Endothelial cell of umbilical vein (primary cell): ENCODE data around the gene PKMYT1. TPM values are rescaled to one million over a fixed set of nuclear protein-coding genes. Genes with fewer than 3 reads are reported as not detected.

Source experiments
- BruUV-seq: library from RNA; stranded (reverse); fragments of 400-500 nt; replicated peaks from 2 replicates; lab custom pipeline; 2021; lab: Mats Ljungman, UMichigan
- CTCF ChIA-PET: fragments of 300-600, 350-600 bp; sonication (Branson Sonifier 250); formaldehyde crosslinking; loops from one replicate; lab custom pipeline; 2021; ENCODE audit warnings: antibody characterized with exemption, inconsistent platforms; lab: Charles Lee
- POLR2A ChIA-PET: fragments of 300-600, 350-600 bp; sonication (Branson Sonifier 250); formaldehyde crosslinking; loops from one replicate; lab custom pipeline; 2021; ENCODE audit warnings: antibody characterized with exemption, inconsistent platforms; lab: Charles Lee
- DNase-seq: peaks from one replicate; pipeline ENCODE4 v3.0.0-alpha.2; 2011; ENCODE audit warnings: low read depth, low spot score
- FAIRE-seq: peaks from 2 replicates; lab custom pipeline; 2011; peaks lifted over from hg19 to GRCh38; lab: Jason Lieb, UNC
- H2AFZ ChIP-seq: 2 replicates; pipeline ENCODE4 v1.6.0; 2012; ENCODE audit warnings: low read depth, low read length, control low read depth, inconsistent platforms
- H3K27ac ChIP-seq: 2 replicates; pipeline ENCODE4 v1.5.1; 2011; ENCODE audit warnings: low read depth, mild to moderate bottlenecking, control low read depth, low read length, moderate library complexity; ENCODE audit not compliant: insufficient read depth
- H3K27me3 ChIP-seq, 2 experiments: 2 replicates each; pipeline versions ENCODE4 v1.6.0 to v1.6.1; 2011; ENCODE audit warnings: low read length in 2 of 2, mixed read lengths in 1 of 2; ENCODE audit not compliant: control insufficient read depth in 2 of 2, insufficient read depth in 2 of 2
- H3K36me3 ChIP-seq, 2 experiments: 2 replicates in 1 of 2; 3 replicates in 1 of 2; pipeline ENCODE4 v1.5.1; 2011; ENCODE audit warnings: low read length in 2 of 2, mild to moderate bottlenecking in 1 of 2, moderate library complexity in 1 of 2; ENCODE audit not compliant: control insufficient read depth in 2 of 2, insufficient read depth in 2 of 2; ENCODE audit errors: extremely low read depth in 1 of 2
- H3K4me1 ChIP-seq: 3 replicates; pipeline ENCODE4 v1.5.1; 2011; ENCODE audit warnings: mild to moderate bottlenecking, low read length; ENCODE audit not compliant: control insufficient read depth, insufficient read depth; ENCODE audit errors: extremely low read depth
- H3K4me2 ChIP-seq: 2 replicates; pipeline ENCODE4 v1.6.1; 2011; ENCODE audit warnings: low read length, control low read depth, mixed read lengths; ENCODE audit not compliant: insufficient read depth
- H3K4me3 ChIP-seq, 3 experiments: fragments of 200-600 bp in 1 of 3; sonication (generic), shearing (Covaris generic) in 1 of 3; replicated peaks in 1 of 3; 2 replicates each; pipeline ENCODE4 v1.5.1; 2011 to 2016; ENCODE audit warnings: control low read depth in 3 of 3, low read length in 3 of 3, mild to moderate bottlenecking in 2 of 3, inconsistent platforms in 1 of 3, low read depth in 1 of 3, moderate library complexity in 1 of 3; ENCODE audit not compliant: insufficient read depth in 1 of 3
- H3K79me2 ChIP-seq: 2 replicates; pipeline ENCODE4 v1.6.0; 2012; ENCODE audit warnings: low read length, inconsistent platforms; ENCODE audit not compliant: control insufficient read depth, insufficient read depth
- H3K9ac ChIP-seq: replicated peaks from 2 replicates; pipeline ENCODE3; 2011; ENCODE audit warnings: low read length, control low read depth; ENCODE audit not compliant: insufficient read depth; ENCODE audit errors: extremely low read depth
- H3K9me1 ChIP-seq: replicated peaks from 3 replicates; pipeline ENCODE4 v1.6.0; 2011; ENCODE audit warnings: mild to moderate bottlenecking, low read length; ENCODE audit not compliant: control insufficient read depth, insufficient read depth; ENCODE audit errors: extremely low read depth
- H3K9me3 ChIP-seq: replicated peaks from 2 replicates; pipeline ENCODE4 v1.5.1; 2012; ENCODE audit warnings: low read length, inconsistent platforms; ENCODE audit not compliant: control insufficient read depth, insufficient read depth
- H4K20me1 ChIP-seq: replicated peaks from 2 replicates; pipeline ENCODE3; 2011; ENCODE audit warnings: mild to moderate bottlenecking, low read length; ENCODE audit not compliant: control insufficient read depth, insufficient read depth; ENCODE audit errors: extremely low read depth
- EZH2 ChIP-seq: IDR thresholded peaks from 2 replicates; pipeline ENCODE4 v1.6.1; 2012; ENCODE audit warnings: borderline replicate concordance, low read depth, mild to moderate bottlenecking, moderate library complexity, low read length, inconsistent platforms; ENCODE audit not compliant: severe bottlenecking
- FOS ChIP-seq: IDR thresholded peaks from 2 replicates; pipeline ENCODE4 v1.6.1; 2011; ENCODE audit warnings: mild to moderate bottlenecking, low read length, moderate library complexity, borderline replicate concordance; ENCODE audit not compliant: insufficient read depth
- GATA2 ChIP-seq: IDR thresholded peaks from 2 replicates; pipeline ENCODE4 v1.7.0; 2011; ENCODE audit warnings: low read depth, mild to moderate bottlenecking, moderate library complexity, mixed read lengths, low read length; ENCODE audit not compliant: insufficient read length, insufficient read depth
- JUN ChIP-seq: IDR thresholded peaks from 2 replicates; pipeline ENCODE4 v1.6.1; 2011; ENCODE audit warnings: borderline replicate concordance, low read depth; ENCODE audit not compliant: insufficient read length, insufficient read depth
- MYC ChIP-seq: IDR thresholded peaks from one replicate; pipeline ENCODE4 v1.6.1; 2011; ENCODE audit warnings: mild to moderate bottlenecking, low read depth, low read length
- POLR2A ChIP-seq: IDR thresholded peaks from 2 replicates; pipeline ENCODE4 v1.6.1; 2012; ENCODE audit warnings: low read depth, mild to moderate bottlenecking, control low read depth, low read length
- POLR2AphosphoS5 ChIP-seq: IDR thresholded peaks from 2 replicates; pipeline ENCODE4 v1.6.1; 2012; ENCODE audit warnings: low read depth, mild to moderate bottlenecking, control low read depth, low read length, moderate library complexity; ENCODE audit not compliant: insufficient read depth
- dilution Hi-C: fragments of 300-500 bp; cut with MboI; formaldehyde crosslinking; loops from one replicate; pipeline ENCODE4 v1.15.0; 2019; ENCODE audit warnings: low sequenced_read_pairs; ENCODE audit not compliant: extremely low pct_ligation_motif_present
- intact Hi-C: fragments of 100-400 bp; cut with micrococcal nuclease; formaldehyde crosslinking; loops from one replicate; pipeline ENCODE4 v1.10.0; 2022
- polyA plus RNA-seq, 4 experiments: library from polyadenylated mRNA; depleted of rRNA in 3 of 4; stranded (reverse) in 3 of 4; unstranded in 1 of 4; fragments of >200 nt; gene quantifications; 2 replicates each; pipeline versions ENCODE4 v1.2.1 to v1.2.3, GENCODE V29; 2011 to 2012; ENCODE audit warnings: missing spikeins in 1 of 4
- total RNA-seq: library from RNA; stranded (reverse); gene quantifications from 2 replicates; pipeline ENCODE4 v1.2.3, GENCODE V29; 2021
- TF ChIP-seq, protein P1 (sequence below), 2 donors: IDR thresholded peaks; 1 replicate in 1 of 2; 2 replicates in 1 of 2; pipeline ENCODE4 v1.5.1; 2011; ENCODE audit warnings: low read length in 2 of 2, mild to moderate bottlenecking in 2 of 2, moderate library complexity in 2 of 2, control low read depth in 1 of 2, inconsistent platforms in 1 of 2, low read depth in 1 of 2; ENCODE audit not compliant: insufficient read depth in 1 of 2; ENCODE audit errors: extremely low read depth in 1 of 2
- TF ChIP-seq, protein P2 (sequence below): IDR thresholded peaks from 2 replicates; pipeline ENCODE4 v1.6.1; 2011; ENCODE audit not compliant: insufficient read depth, insufficient read length

The PKMYT1 gene
- total and polyA plus RNA-seq, 2 donors (not counting 3 experiments of a cell fraction or from before 2014, with no cell fraction given) = 26.1 to 48.5 TPM

DNA sequence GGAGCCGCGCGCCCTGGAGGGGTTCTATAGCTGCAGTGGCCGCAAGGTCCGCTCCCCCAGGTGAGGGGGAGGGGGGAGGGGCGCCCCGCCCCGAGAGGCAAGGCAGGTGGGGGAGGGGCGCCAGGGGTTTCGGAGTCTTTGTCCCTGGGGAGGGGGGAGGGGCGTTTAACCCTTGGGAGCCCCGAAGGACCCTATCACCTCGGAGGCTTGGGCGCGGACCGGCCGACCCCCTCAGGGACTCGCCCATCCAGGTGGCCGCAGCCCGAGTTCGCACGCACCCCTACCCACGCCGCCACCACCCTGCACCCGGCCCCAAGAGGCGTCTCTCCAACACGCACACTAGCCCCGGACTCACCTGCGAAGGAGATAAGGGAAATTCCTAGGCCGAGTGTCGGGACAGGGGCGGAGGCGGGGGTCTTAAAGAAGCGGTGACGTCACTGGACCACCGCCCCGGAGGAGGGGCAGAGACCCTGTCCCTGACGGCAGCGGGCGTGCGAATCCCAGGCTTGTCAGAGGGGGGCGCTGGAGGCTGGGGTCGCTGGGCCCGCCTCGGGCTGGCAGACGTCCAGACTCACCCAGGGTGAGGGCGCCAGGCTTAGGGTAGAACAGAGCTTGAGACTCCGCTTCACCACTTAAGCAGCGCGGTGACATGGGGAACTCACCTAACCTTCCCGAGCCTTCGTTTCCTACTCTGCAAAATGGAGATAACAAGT, 37.7 kb upstream of the PKMYT1 start, which contains the start of gene CLDN6:
Gene CLDN6, minus strand, starts transcription at position 390 of the 713 bp plus-strand sequence. CDS start 2,162 bp downstream, outside the sequence.
- Histone ChIP-seq H3K27me3 (peaks cover 8% of the 10 kb centered on the region in 2 experiments), H3K9me1 (no peaks in the 10 kb centered on the region), H3K4me3 (no peak within 1 kb of the TSS), H3K9me3 (no peaks in the 10 kb centered on the region), H3K4me2 (no peak within 1 kb of the TSS), H3K4me1 (peaks cover 10% of the 10 kb centered on the region), H3K79me2 (peaks cover 2% of the 10 kb centered on the region), H3K9ac (no peak within 1 kb of the TSS), H3K36me3 (no peaks in the 10 kb centered on the region), H2AFZ (no peak within 1 kb of the TSS), H4K20me1 (no peaks in the 10 kb centered on the region), H3K27ac (no peak within 1 kb of the TSS)
- intact Hi-C loops (no loop called here), dilution Hi-C loops (no loop called here)
- no TSS peak for BruUV-seq
- ChIA-PET CTCF (interaction anchor here (3.1 to 6.1 kb wide), 2 partner anchors 10 to 13 kb away, joined by 30 to 52 read pairs; no protein-coding TSS in a partner anchor), POLR2A (interaction anchor here (0.6 kb wide), 1 partner anchor 1459 kb away, joined by 9 read pairs; no protein-coding TSS in a partner anchor)
- DNase-seq (peak; percentile 38), FAIRE-seq (no peak)
- TF ChIP-seq EZH2 = no peak
- TF ChIP-seq, protein P1, sequence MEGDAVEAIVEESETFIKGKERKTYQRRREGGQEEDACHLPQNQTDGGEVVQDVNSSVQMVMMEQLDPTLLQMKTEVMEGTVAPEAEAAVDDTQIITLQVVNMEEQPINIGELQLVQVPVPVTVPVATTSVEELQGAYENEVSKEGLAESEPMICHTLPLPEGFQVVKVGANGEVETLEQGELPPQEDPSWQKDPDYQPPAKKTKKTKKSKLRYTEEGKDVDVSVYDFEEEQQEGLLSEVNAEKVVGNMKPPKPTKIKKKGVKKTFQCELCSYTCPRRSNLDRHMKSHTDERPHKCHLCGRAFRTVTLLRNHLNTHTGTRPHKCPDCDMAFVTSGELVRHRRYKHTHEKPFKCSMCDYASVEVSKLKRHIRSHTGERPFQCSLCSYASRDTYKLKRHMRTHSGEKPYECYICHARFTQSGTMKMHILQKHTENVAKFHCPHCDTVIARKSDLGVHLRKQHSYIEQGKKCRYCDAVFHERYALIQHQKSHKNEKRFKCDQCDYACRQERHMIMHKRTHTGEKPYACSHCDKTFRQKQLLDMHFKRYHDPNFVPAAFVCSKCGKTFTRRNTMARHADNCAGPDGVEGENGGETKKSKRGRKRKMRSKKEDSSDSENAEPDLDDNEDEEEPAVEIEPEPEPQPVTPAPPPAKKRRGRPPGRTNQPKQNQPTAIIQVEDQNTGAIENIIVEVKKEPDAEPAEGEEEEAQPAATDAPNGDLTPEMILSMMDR (IDR thresholded peaks at IDR 0.05; ENCODE audit: extremely low read depth in 1 of 2, insufficient read depth in 1 of 2, low read depth in 1 of 2, low read length in 2 of 2) = peak; percentile 50 to 65

DNA sequence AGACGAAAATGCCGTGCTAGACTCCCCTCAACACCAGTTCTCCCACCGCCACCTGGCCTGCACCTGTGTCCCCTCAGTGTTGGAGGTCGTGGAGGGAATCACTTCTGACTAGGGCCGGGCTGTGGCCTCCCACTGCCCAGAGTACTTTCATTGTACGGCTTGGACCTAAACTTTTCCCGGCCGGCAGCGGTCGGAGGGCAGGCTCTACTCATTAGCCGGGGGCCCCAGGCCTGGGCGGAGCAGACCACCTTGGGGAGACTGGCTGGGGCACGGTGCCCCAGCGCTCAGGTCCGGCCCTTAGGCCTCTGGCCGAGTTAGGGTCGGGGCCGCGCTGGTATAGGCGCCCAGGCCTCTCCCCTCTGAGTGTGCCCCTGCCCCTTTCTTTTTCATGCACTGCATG, 37.1 kb upstream of the PKMYT1 start:
- Histone ChIP-seq H3K9me1 (no peaks in the 10 kb centered on the region), H3K9me3 (no peaks in the 10 kb centered on the region), H3K9ac (no peak overlapping the region), H4K20me1 (no peaks in the 10 kb centered on the region), H3K4me1 (peaks cover 4% of the 10 kb centered on the region), H3K27me3 (peaks cover 13 to 14% of the 10 kb centered on the region in 2 experiments), H2AFZ (no peak overlapping the region), H3K79me2 (no peaks in the 10 kb centered on the region), H3K4me3 (no peak overlapping the region), H3K4me2 (no peak overlapping the region), H3K27ac (no peak overlapping the region), H3K36me3 (no peaks in the 10 kb centered on the region)
- intact Hi-C loops = no loop called here
- TF ChIP-seq GATA2 (no peak), EZH2 (no peak), POLR2A (no peak), POLR2AphosphoS5 (no peak), FOS (no peak), MYC (no peak), JUN (no peak)
- TF ChIP-seq, protein P1 (IDR thresholded peaks at IDR 0.05; ENCODE audit: extremely low read depth in 1 of 2, insufficient read depth in 1 of 2, low read depth in 1 of 2, low read length in 2 of 2) = no peak
- TF ChIP-seq, protein P2, sequence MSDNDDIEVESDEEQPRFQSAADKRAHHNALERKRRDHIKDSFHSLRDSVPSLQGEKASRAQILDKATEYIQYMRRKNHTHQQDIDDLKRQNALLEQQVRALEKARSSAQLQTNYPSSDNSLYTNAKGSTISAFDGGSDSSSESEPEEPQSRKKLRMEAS = no peak
- ChIA-PET CTCF (interaction anchor here (1.0 to 3.1 kb wide), 2 partner anchors 11 kb away, joined by 6 to 30 read pairs; no protein-coding TSS in a partner anchor), POLR2A (no interaction called here)
- no TSS peak for BruUV-seq
- FAIRE-seq (no peak), DNase-seq (no peak)
- dilution Hi-C loops = no loop called here
